DOHH2 (cell line): ENCODE results near the gene GALK2.

Experiments
- H3F3A ChIP-seq: fragments of 200-600 bp; sonication (generic), shearing (Covaris generic); 2 replicates; pipeline ENCODE4 v1.6.0; 2016; ENCODE audit warnings: antibody characterized with exemption, mild to moderate bottlenecking; ENCODE audit not compliant: control insufficient read depth, insufficient read depth
- H3K27ac ChIP-seq: fragments of 200-600 bp; sonication (generic); 2 replicates; pipeline ENCODE4 v1.5.1; 2014; ENCODE audit warnings: low read depth, mild to moderate bottlenecking, low read length, moderate library complexity
- H3K27me3 ChIP-seq: fragments of 200-600 bp; sonication (generic); 2 replicates; pipeline ENCODE4 v1.6.1; 2014; ENCODE audit warnings: mild to moderate bottlenecking, low read length, mixed read lengths; ENCODE audit not compliant: control insufficient read depth
- H3K36me3 ChIP-seq: fragments of 200-600 bp; sonication (generic); 2 replicates; pipeline ENCODE4 v1.6.1; 2014; ENCODE audit warnings: mild to moderate bottlenecking, low read length, moderate library complexity, mixed read lengths; ENCODE audit not compliant: control insufficient read depth
- H3K4me1 ChIP-seq: fragments of 200-600 bp; sonication (generic); 2 replicates; pipeline ENCODE4 v1.6.1; 2014; ENCODE audit warnings: mild to moderate bottlenecking, low read length, mixed read lengths; ENCODE audit not compliant: control insufficient read depth
- H3K4me2 ChIP-seq: fragments of 200-600 bp; sonication (generic); 2 replicates; pipeline ENCODE4 v1.6.0; 2014; ENCODE audit warnings: mild to moderate bottlenecking, low read length, moderate library complexity
- H3K4me3 ChIP-seq: fragments of 200-600 bp; sonication (generic); 2 replicates; pipeline ENCODE4 v1.5.1; 2014; ENCODE audit warnings: mild to moderate bottlenecking, low read length, mixed read lengths
- H3K79me2 ChIP-seq: fragments of 200-600 bp; sonication (generic); 2 replicates; pipeline ENCODE4 v1.6.1; 2014; ENCODE audit warnings: mild to moderate bottlenecking, low read length, mixed read lengths; ENCODE audit not compliant: control insufficient read depth
- H3K9me2 ChIP-seq: fragments of 200-600 bp; sonication (generic); replicated peaks from 2 replicates; pipeline ENCODE4 v1.6.1; 2014; ENCODE audit warnings: mild to moderate bottlenecking, low read length, mixed read lengths; ENCODE audit not compliant: control insufficient read depth
- H3K9me3 ChIP-seq: fragments of 200-600 bp; sonication (generic); 2 replicates; pipeline ENCODE4 v1.6.1; 2014; ENCODE audit warnings: antibody characterized with exemption, low read length, mixed read lengths; ENCODE audit not compliant: control insufficient read depth, insufficient read depth
- H4K20me1 ChIP-seq: fragments of 200-600 bp; sonication (generic); 2 replicates; pipeline ENCODE4 v1.6.0; 2014; ENCODE audit warnings: low read depth, mild to moderate bottlenecking, antibody characterized with exemption, low read length, moderate library complexity; ENCODE audit not compliant: control insufficient read depth, insufficient read depth
- CTCF ChIP-seq: fragments of 200-600 bp; sonication (generic); IDR thresholded peaks from one replicate; pipeline ENCODE4 v1.5.1; 2014; ENCODE audit warnings: antibody characterized with exemption, mild to moderate bottlenecking, low read depth, low read length; ENCODE audit not compliant: poor library complexity, severe bottlenecking
- EZH2phosphoT487 ChIP-seq: fragments of 200-600 bp; sonication (generic); IDR thresholded peaks from 2 replicates; pipeline ENCODE4 v1.6.1; 2017; ENCODE audit warnings: borderline replicate concordance, mild to moderate bottlenecking, antibody characterized with exemption, low read length, moderate library complexity, mixed read lengths

Gene GALK2

GRCh38 chr15:49185473-49185872 is 15.4 kb downstream of the GALK2 start:
- H3K27ac ChIP-seq: no peak overlapping the region
- H3K79me2 ChIP-seq: peaks cover 52% of the 10 kb centered on the region
- no peaks in the 10 kb centered on the region for H3K27me3 ChIP-seq
- TF ChIP-seq CTCF: no peak
- TF ChIP-seq EZH2phosphoT487: no peak
- no peaks in the 10 kb centered on the region for H3F3A ChIP-seq
- H3K9me2 ChIP-seq: no peaks in the 10 kb centered on the region
- H4K20me1 ChIP-seq: no peaks in the 10 kb centered on the region
- peaks cover 9% of the 10 kb centered on the region for H3K4me1 ChIP-seq
- H3K4me2 ChIP-seq: no peak overlapping the region
- no peak overlapping the region for H3K4me3 ChIP-seq
- peaks cover 3% of the 10 kb centered on the region for H3K36me3 ChIP-seq
- H3K9me3 ChIP-seq: no peaks in the 10 kb centered on the region

GRCh38 chr15:49187549-49188245 is 17.6 kb downstream of the GALK2 start:
- no peak overlapping the region for H3K4me2 ChIP-seq
- no peak overlapping the region for H3K27ac ChIP-seq
- peaks cover 68% of the 10 kb centered on the region for H3K79me2 ChIP-seq
- H4K20me1 ChIP-seq: peaks cover 2% of the 10 kb centered on the region; the same call in 1 of the 2 replicates
- no peaks in the 10 kb centered on the region for H3K9me3 ChIP-seq
- H3K4me1 ChIP-seq: peaks cover 17% of the 10 kb centered on the region
- no peaks in the 10 kb centered on the region for H3K27me3 ChIP-seq
- TF ChIP-seq EZH2phosphoT487 (no peak), CTCF (no peak)
- H3F3A ChIP-seq: no peaks in the 10 kb centered on the region
- H3K36me3 ChIP-seq: peaks cover 3% of the 10 kb centered on the region
- H3K9me2 ChIP-seq: no peaks in the 10 kb centered on the region
- no peak overlapping the region for H3K4me3 ChIP-seq

- Histone ChIP-seq H3K27me3 (no peaks in the 10 kb centered on the region), H3K9me2 (no peaks in the 10 kb centered on the region), H3K4me2 (no peak overlapping the region), H3K4me3 (no peak overlapping the region), H3F3A (no peaks in the 10 kb centered on the region), H4K20me1 (peaks cover 2% of the 10 kb centered on the region; the same call in 1 of the 2 replicates), H3K4me1 (peaks cover 17% of the 10 kb centered on the region), H3K9me3 (no peaks in the 10 kb centered on the region), H3K36me3 (peaks cover 3% of the 10 kb centered on the region), H3K27ac (no peak overlapping the region), H3K79me2 (peaks cover 68% of the 10 kb centered on the region)
- TF ChIP-seq CTCF (no peak), EZH2phosphoT487 (no peak)
Observed at GRCh38 chr15:49188933-49189332, 18.9 kb downstream of the GALK2 start.
